GM18505 (cell line): Measurements from ENCODE around the gene FCHO1.

Experiments used
- ATAC-seq: cut with Tn5 transposase; IDR thresholded peaks from one replicate; pipeline ENCODE4 v1.9.1; 2021; ENCODE audit not compliant: unreplicated experiment
- POLR2A ChIP-seq: IDR thresholded peaks from 4 replicates; pipeline ENCODE4 v1.6.1; 2011; ENCODE audit warnings: borderline replicate concordance; ENCODE audit not compliant: insufficient read depth, insufficient read length; ENCODE audit errors: extremely low read depth

Gene FCHO1

GRCh38 chr19:17826508-17827056 lies 75.3 kb downstream of the FCHO1 start:
- TF ChIP-seq POLR2A = no peak
- ATAC-seq = no peak

- ATAC-seq = no peak
- TF ChIP-seq POLR2A = no peak
Measured at GRCh38 chr19:17829855-17830566, 78.7 kb downstream of the FCHO1 start.

GRCh38 chr19:17830567-17831418 lies 79.5 kb downstream of the FCHO1 start:
- no peak for TF ChIP-seq POLR2A
- no peak for ATAC-seq

- ATAC-seq = no peak
- TF ChIP-seq POLR2A = no peak
Measured at GRCh38 chr19:17831419-17831888, 80.2 kb downstream of the FCHO1 start.

GRCh38 chr19:17832443-17833208 lies 81.3 kb downstream of the FCHO1 start:
- no peak for ATAC-seq

GRCh38 chr19:17834350-17835181 lies 83.3 kb downstream of the FCHO1 start:
- ATAC-seq = no peak

More at GRCh38 chr19:17832443-17833208, 81.3 kb downstream of the FCHO1 start:
- TF ChIP-seq POLR2A = no peak

GRCh38 chr19:17835182-17836006 lies 84.1 kb downstream of the FCHO1 start:
- no peak for ATAC-seq
- TF ChIP-seq POLR2A = no peak

More at GRCh38 chr19:17834350-17835181, 83.3 kb downstream of the FCHO1 start:
- no peak for TF ChIP-seq POLR2A

GRCh38 chr19:17836530-17836929 lies 85.3 kb downstream of the FCHO1 start:
- ATAC-seq = no peak
- no peak for TF ChIP-seq POLR2A

GRCh38 chr19:17837972-17838371 lies 86.7 kb downstream of the FCHO1 start:
- no peak for ATAC-seq
- no peak for TF ChIP-seq POLR2A
